ENCODE results near the gene KLK11. TPM values are rescaled to one million over a fixed set of nuclear protein-coding genes. Genes with fewer than 3 reads are reported as not detected.

Gene KLK11
- total and polyA plus RNA-seq, 10 of the 15 experiments (the other 5 are each of a cell fraction or from before 2014, with no cell fraction given) = not detected

- no peak for TF ChIP-seq CUX1 (IDR thresholded peaks at IDR 0.05; ENCODE audit: insufficient replicate concordance, low read depth, low read length)
Observed at GRCh38 chr19:50983625-50984292, 42.7 kb downstream of the KLK11 start, which contains the start of gene KLK7 (continued).

DNA sequence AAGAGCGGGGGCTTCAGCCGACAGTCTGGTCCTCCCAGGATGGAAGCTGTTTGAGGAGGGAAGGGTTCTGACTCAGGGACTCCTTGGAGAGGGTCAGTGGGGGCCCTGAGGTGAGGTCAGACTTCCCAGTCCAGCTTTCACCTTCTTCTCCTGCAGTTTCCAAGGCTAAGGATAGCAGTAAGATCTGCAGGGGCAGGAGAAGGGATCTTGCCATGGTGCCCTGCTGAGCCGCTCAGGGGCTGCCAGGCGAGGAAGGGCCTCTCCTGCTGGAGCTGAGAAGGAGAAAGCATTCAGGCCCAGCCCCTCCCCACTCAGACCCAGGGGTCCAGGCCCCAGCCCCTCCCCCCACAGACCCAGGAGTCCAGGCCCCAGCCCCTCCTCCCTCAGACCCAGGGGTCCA is 44.2 kb downstream of the KLK11 start:
- RAD21 ChIA-PET (ENCODE audit: unreplicated experiment) = no interaction called here
- H3K4me1 ChIP-seq (ENCODE audit: control insufficient read depth, insufficient read depth, low read length) = no peaks in the 10 kb centered on the region

More for the DNA sequence above, 44.2 kb downstream of the KLK11 start:
- no peaks in the 10 kb centered on the region; the same call in 1 of the 2 replicates for H4K20me1 ChIP-seq (ENCODE audit: control insufficient read depth, insufficient read depth)
- no peak for TF ChIP-seq BACH1 (IDR thresholded peaks at IDR 0.05; ENCODE audit: borderline replicate concordance)
- POLR2A ChIA-PET = no interaction called here
- no TSS peak for BruUV-seq (replicated peaks)
- H3K27ac ChIP-seq (ENCODE audit: control insufficient read depth, insufficient read depth) = no peak overlapping the region
- DNase-seq (ENCODE audit: low read depth, low spot score) = no peak
- H3K9ac ChIP-seq (ENCODE audit: control insufficient read depth, insufficient read depth, low read length) = no peak overlapping the region
- H3K4me2 ChIP-seq (ENCODE audit: control insufficient read depth, insufficient read depth) = no peak overlapping the region
- intact Hi-C loops (cut with micrococcal nuclease; ENCODE audit: unreplicated experiment) = no loop called here
- no peaks in the 10 kb centered on the region for H3K36me3 ChIP-seq (ENCODE audit: control insufficient read depth in 2 of 2, insufficient read depth in 2 of 2, low read length in 1 of 2)
- H3K79me2 ChIP-seq (ENCODE audit: control insufficient read depth, insufficient read depth, low read length) = no peaks in the 10 kb centered on the region
- in situ Hi-C loops (cut with MboI) = no loop called here
- H2AFZ ChIP-seq (ENCODE audit: control insufficient read depth, low read depth, low read length) = no peak overlapping the region
- no peak for ATAC-seq
- no peak for FAIRE-seq
- 28% methylated on average over 4 of the region's 4 CpGs for WGBS (ENCODE audit: insufficient coverage, insufficient replicate concordance, low lambda C conversion rate, missing lambda C conversion rate)
- SMC1A ChIA-PET (ENCODE audit: uncharacterized antibody, unreplicated experiment) = no interaction called here
- no peaks in the 10 kb centered on the region for H3K27me3 ChIP-seq (replicated peaks in 1 of 2; ENCODE audit: control insufficient read depth in 2 of 2, insufficient read depth in 2 of 2, low read length in 1 of 2)
- no peak overlapping the region for H3K4me3 ChIP-seq
- H3K9me3 ChIP-seq (replicated peaks; ENCODE audit: control insufficient read depth, insufficient read depth, low read length) = no peaks in the 10 kb centered on the region
- CTCF ChIA-PET = no interaction called here
